Ovary (tissue), 9 donors: ENCODE data around the gene IGFBPL1. TPM values are rescaled to one million over a fixed set of nuclear protein-coding genes. Genes with fewer than 3 reads are reported as not detected.

Source experiments
- DNase-seq, 5 donors: peaks; one replicate each; pipeline ENCODE4 v3.0.0-alpha.2; 2019 to 2020
- H3K27ac ChIP-seq, 2 donors: fragments of 200-600 bp; one replicate each; pipeline versions ENCODE4 v1.5.1 to v1.8.0; 2019 to 2022
- H3K27me3 ChIP-seq: fragments of 200-600 bp; one replicate; pipeline ENCODE4 v1.8.0; 2022
- H3K36me3 ChIP-seq: fragments of 200-600 bp; sonication (generic); one replicate; pipeline ENCODE4 v1.5.1; 2019
- H3K4me1 ChIP-seq: one replicate; pipeline ENCODE4 v1.8.1; 2013; ENCODE audit warnings: mild to moderate bottlenecking, moderate library complexity; ENCODE audit not compliant: insufficient read depth
- H3K4me3 ChIP-seq: fragments of 200-600 bp; sonication (generic); one replicate; pipeline ENCODE4 v1.5.1; 2017
- H3K9me3 ChIP-seq, 2 donors: fragments of 200-600 bp in 1 of 2; sonication (generic) in 1 of 2; one replicate each; pipeline versions ENCODE4 v1.5.1 to v1.8.1; 2013 to 2019; ENCODE audit warnings: mild to moderate bottlenecking in 1 of 2, moderate library complexity in 1 of 2
- EP300 ChIP-seq: sonication (generic); formaldehyde crosslinking; IDR thresholded peaks from one replicate; pipeline ENCODE4 v1.6.1; 2017; ENCODE audit warnings: antibody characterized with exemption
- POLR2A ChIP-seq: fragments of 450-650 bp; IDR thresholded peaks from one replicate; pipeline ENCODE4 v1.6.1; 2017; ENCODE audit warnings: antibody characterized with exemption, mild to moderate bottlenecking, moderate library complexity
- WGBS, 3 donors: extraction: QIAGEN DNeasy Blood & Tissue Kit in 1 of 3; methylation state at CpG; one replicate each; pipeline versions ENCODE4 v1.1.5 to v1.1.7; 2013 to 2017; 5-methylcytosine and 5-hydroxymethylcytosine counted together
- intact Hi-C, 4 donors: fragments of 100-400 bp; cut with DNase I; formaldehyde crosslinking; loops; one replicate each; pipeline versions ENCODE4 v1.11.0 to v1.15.1; 2022 to 2023
- polyA plus RNA-seq, 2 donors: library from polyadenylated mRNA; stranded (reverse); fragments of 200-250 nt in 1 of 2; fragments of 350-450 nt in 1 of 2; fragmentation: Illumina TruSeq in 1 of 2; extraction: RNeasy Lipid Tissue Mini Kit (QIAGEN cat#74804) in 1 of 2; gene quantifications; one replicate each; pipeline ENCODE4 v1.2.3, GENCODE V29; 2013 to 2014
- total RNA-seq, 7 donors: library from RNA; depleted of rRNA in 2 of 7; stranded (reverse); fragments of >200 nt in 2 of 7; fragmentation: NEBNext Ultra II Directional in 3 of 7; extraction: Animal tissue kit (Norgen Biotek cat#: 25700) in 3 of 7; gene quantifications; one replicate each; pipeline versions ENCODE4 v1.1.0 to v1.2.4, GENCODE V29; 2016 to 2023
- TF ChIP-seq, protein P1 (sequence below), 3 donors: fragments of 450-650 bp in 2 of 3; fragments of 200-600 bp in 1 of 3; IDR thresholded peaks; one replicate each; pipeline versions ENCODE4 v1.5.1 to v1.8.0; 2016 to 2022; ENCODE audit warnings: antibody characterized with exemption in 3 of 3, mild to moderate bottlenecking in 1 of 3
- donor health status: DM: no; HTN: no; CAD: no; lungs with moderate emphysema.
- donor health status: DM: no; HTN: no; CAD: no.
- donor health status: Bipolar disorder and iron deficiency.
- donor health status: DM: yes; HTN: yes; CAD: no.
- donor health status: DM: no; HTN: no; CAD: no.
- donor health status: DM: yes; HTN: yes; CAD: no.

The IGFBPL1 gene
- total and polyA plus RNA-seq, 9 donors, result 0.28 to 0.42 (median 0.31) TPM; not detected in 6

GRCh38 chr9:38360839-38361472 is 63.3 kb downstream of the IGFBPL1 start:
- Histone ChIP-seq H3K9me3 (no peaks in the 10 kb centered on the region), H3K27ac (no peak overlapping the region), H3K4me3 (no peak overlapping the region), H3K4me1 (peaks cover 8% of the 10 kb centered on the region), H3K36me3 (no peaks in the 10 kb centered on the region), H3K27me3 (no peaks in the 10 kb centered on the region)
- no peak for DNase-seq
- intact Hi-C loops, result loop anchor here (2.0 to 10.0 kb wide), 7 partner anchors 54 to 449 kb away; no protein-coding TSS in a partner anchor
- 60 to 68% (median 68%) methylated on average over 7 of the region's 7 CpGs for WGBS, 3 donors
- TF ChIP-seq EP300 (no peak), POLR2A (no peak)
- TF ChIP-seq, protein P1, sequence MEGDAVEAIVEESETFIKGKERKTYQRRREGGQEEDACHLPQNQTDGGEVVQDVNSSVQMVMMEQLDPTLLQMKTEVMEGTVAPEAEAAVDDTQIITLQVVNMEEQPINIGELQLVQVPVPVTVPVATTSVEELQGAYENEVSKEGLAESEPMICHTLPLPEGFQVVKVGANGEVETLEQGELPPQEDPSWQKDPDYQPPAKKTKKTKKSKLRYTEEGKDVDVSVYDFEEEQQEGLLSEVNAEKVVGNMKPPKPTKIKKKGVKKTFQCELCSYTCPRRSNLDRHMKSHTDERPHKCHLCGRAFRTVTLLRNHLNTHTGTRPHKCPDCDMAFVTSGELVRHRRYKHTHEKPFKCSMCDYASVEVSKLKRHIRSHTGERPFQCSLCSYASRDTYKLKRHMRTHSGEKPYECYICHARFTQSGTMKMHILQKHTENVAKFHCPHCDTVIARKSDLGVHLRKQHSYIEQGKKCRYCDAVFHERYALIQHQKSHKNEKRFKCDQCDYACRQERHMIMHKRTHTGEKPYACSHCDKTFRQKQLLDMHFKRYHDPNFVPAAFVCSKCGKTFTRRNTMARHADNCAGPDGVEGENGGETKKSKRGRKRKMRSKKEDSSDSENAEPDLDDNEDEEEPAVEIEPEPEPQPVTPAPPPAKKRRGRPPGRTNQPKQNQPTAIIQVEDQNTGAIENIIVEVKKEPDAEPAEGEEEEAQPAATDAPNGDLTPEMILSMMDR (IDR thresholded peaks at IDR 0.05), result no peak

GRCh38 chr9:38359689-38360385 is 64.4 kb downstream of the IGFBPL1 start:
- Histone ChIP-seq H3K9me3 (no peaks in the 10 kb centered on the region), H3K27me3 (no peaks in the 10 kb centered on the region), H3K4me3 (no peak overlapping the region), H3K27ac (no peak overlapping the region), H3K36me3 (no peaks in the 10 kb centered on the region), H3K4me1 (peaks cover 8% of the 10 kb centered on the region)
- DNase-seq, result no peak
- TF ChIP-seq EP300, result no peak
- TF ChIP-seq, protein P1 (IDR thresholded peaks at IDR 0.05), result no peak
- TF ChIP-seq POLR2A, result no peak
- intact Hi-C loops, result loop anchor here (2.0 to 10.0 kb wide), 8 partner anchors 55 to 448 kb away; no protein-coding TSS in a partner anchor
- WGBS, 3 donors, result 62 to 68% (median 68%) methylated on average over 5 of the region's 5 CpGs

- Histone ChIP-seq H3K9me3 (no peaks in the 10 kb centered on the region), H3K27me3 (no peaks in the 10 kb centered on the region), H3K4me1 (peaks cover 8% of the 10 kb centered on the region), H3K36me3 (no peaks in the 10 kb centered on the region), H3K4me3 (no peak overlapping the region), H3K27ac (no peak overlapping the region)
- no peak for DNase-seq
- 86 to 92% (median 88%) methylated on average over 6 of the region's 6 CpGs for WGBS, 3 donors
- intact Hi-C loops, result loop anchor here in 1 of 4 donors (10.0 kb wide), 1 partner anchor 204 kb away; no protein-coding TSS in a partner anchor
- TF ChIP-seq POLR2A, result no peak
- TF ChIP-seq, protein P1 (IDR thresholded peaks at IDR 0.05), result no peak
- no peak for TF ChIP-seq EP300
These were observed 65.0 kb downstream of the IGFBPL1 start for GRCh38 chr9:38359297-38359653.

GRCh38 chr9:38358390-38359296 is 65.6 kb downstream of the IGFBPL1 start:
- Histone ChIP-seq H3K9me3 (no peaks in the 10 kb centered on the region), H3K27ac (no peak overlapping the region), H3K27me3 (no peaks in the 10 kb centered on the region), H3K36me3 (no peaks in the 10 kb centered on the region), H3K4me1 (peaks cover 8% of the 10 kb centered on the region), H3K4me3 (no peak overlapping the region)
- TF ChIP-seq EP300 (no peak), POLR2A (no peak)
- TF ChIP-seq, protein P1 (IDR thresholded peaks at IDR 0.05), result no peak
- 77 to 84% (median 78%) methylated on average over 9 of the region's 9 CpGs for WGBS, 3 donors
- DNase-seq, result no peak
- intact Hi-C loops, result loop anchor here in 1 of 4 donors (10.0 kb wide), 1 partner anchor 204 kb away; no protein-coding TSS in a partner anchor
